Upper lobe of right lung (tissue), 1 donor: ENCODE data around the gene VIM. TPM values are rescaled to one million over a fixed set of nuclear protein-coding genes. Genes with fewer than 3 reads are reported as not detected.

ENCODE experiments used
- ATAC-seq: fragments of 200-7000 bp; cut with Tn5 transposase; one replicate; pipeline ENCODE4 v1.9.1; 2020; ENCODE audit warnings: mild to moderate bottlenecking, moderate library complexity
- DNase-seq: peaks from one replicate; pipeline ENCODE4 v3.0.0-alpha.2; 2020
- H3K27ac ChIP-seq: fragments of 200-600 bp; one replicate; pipeline ENCODE4 v1.8.0; 2022
- H3K27me3 ChIP-seq: fragments of 200-600 bp; one replicate; pipeline ENCODE4 v1.8.0; 2022; ENCODE audit warnings: mild to moderate bottlenecking
- H3K36me3 ChIP-seq: fragments of 200-600 bp; one replicate; pipeline ENCODE4 v1.8.0; 2022
- H3K4me1 ChIP-seq: fragments of 200-600 bp; one replicate; pipeline ENCODE4 v1.8.0; 2022
- H3K4me3 ChIP-seq: fragments of 200-600 bp; one replicate; pipeline ENCODE4 v1.8.0; 2022; ENCODE audit warnings: mild to moderate bottlenecking
- H3K9me3 ChIP-seq: fragments of 200-600 bp; one replicate; pipeline ENCODE4 v1.8.0; 2022
- intact Hi-C: fragments of 100-400 bp; cut with DNase I; formaldehyde crosslinking; loops from one replicate; pipeline ENCODE4 v1.11.0; 2022
- total RNA-seq: library from RNA; stranded (reverse); fragmentation: NEBNext Ultra II Directional; extraction: Animal tissue kit (Norgen Biotek cat#: 25700); gene quantifications from one replicate; pipeline ENCODE4 v1.2.1, GENCODE V29; 2021
- TF ChIP-seq, protein P1 (sequence below): fragments of 200-600 bp; IDR thresholded peaks from one replicate; pipeline ENCODE4 v1.8.0; 2022; ENCODE audit warnings: antibody characterized with exemption
- donor health status: DM: no; HTN: yes; CAD: no; lungs with severe emphysema.

Gene VIM
- total RNA-seq, 1 donor from 2014 or later = 1,272 TPM

GRCh38 chr10:17276756-17277424 is 48.8 kb downstream of the VIM start:
- no peaks in the 10 kb centered on the region for H3K27me3 ChIP-seq
- intact Hi-C loops = no loop called here
- ATAC-seq (no peak), DNase-seq (no peak)
- H3K4me3 ChIP-seq = no peak overlapping the region
- no peaks in the 10 kb centered on the region for H3K36me3 ChIP-seq
- no peaks in the 10 kb centered on the region for H3K9me3 ChIP-seq
- H3K4me1 ChIP-seq = no peaks in the 10 kb centered on the region
- no peak overlapping the region for H3K27ac ChIP-seq
- TF ChIP-seq, protein P1, sequence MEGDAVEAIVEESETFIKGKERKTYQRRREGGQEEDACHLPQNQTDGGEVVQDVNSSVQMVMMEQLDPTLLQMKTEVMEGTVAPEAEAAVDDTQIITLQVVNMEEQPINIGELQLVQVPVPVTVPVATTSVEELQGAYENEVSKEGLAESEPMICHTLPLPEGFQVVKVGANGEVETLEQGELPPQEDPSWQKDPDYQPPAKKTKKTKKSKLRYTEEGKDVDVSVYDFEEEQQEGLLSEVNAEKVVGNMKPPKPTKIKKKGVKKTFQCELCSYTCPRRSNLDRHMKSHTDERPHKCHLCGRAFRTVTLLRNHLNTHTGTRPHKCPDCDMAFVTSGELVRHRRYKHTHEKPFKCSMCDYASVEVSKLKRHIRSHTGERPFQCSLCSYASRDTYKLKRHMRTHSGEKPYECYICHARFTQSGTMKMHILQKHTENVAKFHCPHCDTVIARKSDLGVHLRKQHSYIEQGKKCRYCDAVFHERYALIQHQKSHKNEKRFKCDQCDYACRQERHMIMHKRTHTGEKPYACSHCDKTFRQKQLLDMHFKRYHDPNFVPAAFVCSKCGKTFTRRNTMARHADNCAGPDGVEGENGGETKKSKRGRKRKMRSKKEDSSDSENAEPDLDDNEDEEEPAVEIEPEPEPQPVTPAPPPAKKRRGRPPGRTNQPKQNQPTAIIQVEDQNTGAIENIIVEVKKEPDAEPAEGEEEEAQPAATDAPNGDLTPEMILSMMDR = no peak

- ATAC-seq = no peak
- intact Hi-C loops = no loop called here
- H3K27ac ChIP-seq = no peak overlapping the region
Observed at GRCh38 chr10:17278607-17279240, 50.7 kb downstream of the VIM start.

GRCh38 chr10:17282311-17282710 is 54.3 kb downstream of the VIM start:
- intact Hi-C loops = no loop called here
- no peak for DNase-seq
- Histone ChIP-seq H3K27ac (no peak overlapping the region), H3K4me1 (no peaks in the 10 kb centered on the region), H3K27me3 (no peaks in the 10 kb centered on the region), H3K4me3 (no peak overlapping the region), H3K36me3 (no peaks in the 10 kb centered on the region), H3K9me3 (peaks cover 3% of the 10 kb centered on the region)
- TF ChIP-seq, protein P1 = no peak
- no peak for ATAC-seq

More at GRCh38 chr10:17278607-17279240, 50.7 kb downstream of the VIM start:
- H3K4me3 ChIP-seq = no peak overlapping the region
- no peaks in the 10 kb centered on the region for H3K9me3 ChIP-seq
- TF ChIP-seq, protein P1 = no peak
- no peaks in the 10 kb centered on the region for H3K36me3 ChIP-seq
- no peaks in the 10 kb centered on the region for H3K27me3 ChIP-seq
- DNase-seq = no peak
- H3K4me1 ChIP-seq = no peaks in the 10 kb centered on the region

DNA sequence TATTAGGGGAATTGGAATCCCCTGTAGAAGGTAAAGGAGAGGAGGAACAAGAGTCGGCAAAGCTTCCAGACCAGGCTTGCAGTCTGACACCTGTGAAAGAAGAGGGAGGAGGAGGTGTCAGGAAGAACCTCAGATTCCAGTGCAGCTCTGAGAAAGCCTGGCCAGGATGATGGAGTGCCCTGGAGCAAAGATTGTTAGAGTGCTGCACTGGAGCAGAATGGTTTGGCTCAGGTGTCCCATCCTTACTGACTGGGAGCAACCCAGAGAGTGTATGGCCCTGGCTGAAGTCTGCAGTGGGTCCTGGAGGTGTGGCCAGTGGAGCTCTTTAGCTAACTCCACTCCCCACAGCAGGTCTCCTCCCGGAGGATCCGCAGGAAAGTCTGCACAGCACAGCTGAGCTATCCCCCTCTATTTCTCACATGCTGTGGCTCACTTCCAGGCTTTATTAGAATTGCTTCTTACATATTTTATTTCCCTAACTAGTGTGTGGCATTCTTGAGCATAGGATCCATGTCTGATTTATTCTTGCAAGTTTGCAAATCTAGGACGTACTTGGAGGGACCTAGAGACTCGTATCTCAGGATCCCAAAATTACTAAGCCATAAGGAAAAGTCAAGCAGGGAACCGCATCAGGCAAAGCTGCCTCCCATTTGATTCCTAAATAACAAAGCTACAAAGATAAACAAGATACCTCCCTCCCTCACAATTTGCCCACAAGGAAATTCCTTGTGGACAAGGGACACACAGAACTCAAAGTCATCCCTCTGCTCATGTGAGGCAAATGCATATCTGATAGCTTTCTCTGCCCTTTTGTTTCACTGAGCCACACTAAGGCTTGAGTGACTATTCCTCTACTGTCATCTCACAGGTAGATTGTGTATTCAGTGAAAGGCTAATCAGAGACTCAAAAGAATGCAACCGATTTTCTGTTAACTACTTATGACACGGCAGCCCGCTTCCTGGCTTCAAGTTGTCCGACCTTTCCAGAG is 58.8 kb downstream of the VIM start:
- TF ChIP-seq, protein P1 = no peak
- Histone ChIP-seq H3K27ac (no peak overlapping the region), H3K4me3 (no peak overlapping the region), H3K27me3 (no peaks in the 10 kb centered on the region), H3K4me1 (no peaks in the 10 kb centered on the region), H3K9me3 (peaks cover 3% of the 10 kb centered on the region), H3K36me3 (no peaks in the 10 kb centered on the region)
- ATAC-seq = no peak
- DNase-seq = no peak
- intact Hi-C loops = no loop called here

Other genes starting within 250 kb of the VIM start
- gene CUBN, start 98.4 kb upstream of the VIM start, total RNA-seq = 1.3 TPM
- 9.2 TPM for gene TRDMT1, start 26.6 kb upstream of the VIM start, total RNA-seq
- gene ST8SIA6, start 226.4 kb downstream of the VIM start, total RNA-seq = 13.9 TPM